HepG2 (cell line): ENCODE data around the gene TBX6. TPM values are rescaled to one million over a fixed set of nuclear protein-coding genes. Genes with fewer than 3 reads are reported as not detected.

ENCODE experiments used
- CHD4 ChIP-seq: fragments of 200-600 bp; sonication (generic); IDR thresholded peaks from 2 replicates; pipeline ENCODE4 v1.7.0; 2017; ENCODE audit warnings: mild to moderate bottlenecking, low read length, borderline replicate concordance
- HCFC1 ChIP-seq: fragments of 150-350 bp; IDR thresholded peaks from 2 replicates; pipeline ENCODE4 v1.6.1; 2014; ENCODE audit warnings: low read depth, low read length
- NCOA5 ChIP-seq: sonication (generic); formaldehyde crosslinking; IDR thresholded peaks from 2 replicates; pipeline ENCODE4 v1.4.0; 2020; ENCODE audit warnings: missing genetic modification reagents
- NFIB ChIP-seq: sonication (generic); formaldehyde crosslinking; IDR thresholded peaks from 2 replicates; pipeline ENCODE4 v1.9.0; 2021; ENCODE audit warnings: missing genetic modification reagents, mild to moderate bottlenecking, borderline replicate concordance
- NR2F1 ChIP-seq, 2 experiments: fragments of 450-650 bp in 1 of 2; formaldehyde crosslinking in 1 of 2; IDR thresholded peaks; 2 replicates each; pipeline versions ENCODE4 v1.5.0 to v1.6.1; 2016 to 2020; ENCODE audit warnings: mild to moderate bottlenecking in 1 of 2, missing compliant biosample characterization in 1 of 2, missing genetic modification reagents in 1 of 2, moderate library complexity in 1 of 2
- SMARCC2 ChIP-seq: fragments of 450-650 bp; IDR thresholded peaks from 2 replicates; pipeline ENCODE4 v1.6.1; 2017; ENCODE audit warnings: antibody characterized with exemption, mild to moderate bottlenecking
- STAG1 ChIP-seq: sonication (generic); formaldehyde crosslinking; IDR thresholded peaks from 2 replicates; pipeline ENCODE4 v1.4.0; 2020; ENCODE audit warnings: missing genetic modification reagents
- ZNF180 ChIP-seq: sonication (generic); formaldehyde crosslinking; IDR thresholded peaks from 2 replicates; pipeline ENCODE4 v1.4.0; 2020; ENCODE audit warnings: low read depth, missing genetic modification reagents, borderline replicate concordance
- ZNF44 ChIP-seq: sonication (generic); formaldehyde crosslinking; IDR thresholded peaks from 2 replicates; pipeline ENCODE4 v1.5.1; 2020; ENCODE audit warnings: mild to moderate bottlenecking, missing genetic modification reagents
- ZNF567 ChIP-seq: sonication (generic); formaldehyde crosslinking; IDR thresholded peaks from 2 replicates; pipeline ENCODE4 v1.8.1; 2023; ENCODE audit warnings: mild to moderate bottlenecking, missing genetic modification reagents, borderline replicate concordance
- ZNF607 ChIP-seq: sonication (generic); formaldehyde crosslinking; IDR thresholded peaks from 2 replicates; pipeline ENCODE4 v1.5.1; 2020; ENCODE audit warnings: missing genetic modification reagents, mild to moderate bottlenecking, borderline replicate concordance
- polyA plus RNA-seq, 8 experiments: library from polyadenylated mRNA; depleted of rRNA in 3 of 8; stranded (reverse) in 7 of 8; unstranded in 1 of 8; fragments of >200 nt; fragmentation: Illumina TruSeq in 4 of 8; extraction: Trizol in 4 of 8; gene quantifications; 2 replicates each; pipeline versions ENCODE4 v1.2.1 to v1.2.3, GENCODE V29; 2011 to 2016; ENCODE audit warnings: low read depth in 4 of 8, missing spikeins in 1 of 8, mixed read lengths in 1 of 8; ENCODE audit not compliant: insufficient read depth in 1 of 8
- total RNA-seq, 5 experiments: library from RNA; depleted of rRNA; stranded (reverse); fragments of >200 nt; fragmentation: Illumina TruSeq; extraction: Trizol; gene quantifications; 2 replicates each; pipeline ENCODE4 v1.2.3, GENCODE V29; 2016; ENCODE audit warnings: low read depth in 1 of 5
- TF ChIP-seq, protein P1 (sequence below): sonication (generic); formaldehyde crosslinking; IDR thresholded peaks from 2 replicates; pipeline ENCODE4 v1.4.0; 2020; ENCODE audit warnings: mild to moderate bottlenecking, missing genetic modification reagents, borderline replicate concordance
- TF ChIP-seq, protein P2 (sequence below): sonication (generic); formaldehyde crosslinking; IDR thresholded peaks from 2 replicates; pipeline ENCODE4 v1.4.0; 2020; ENCODE audit warnings: missing genetic modification reagents
- TF ChIP-seq, protein P3 (sequence below), 2 experiments: fragments of 450-650 bp in 1 of 2; sonication (generic) in 1 of 2; formaldehyde crosslinking in 1 of 2; IDR thresholded peaks; 2 replicates each; pipeline versions ENCODE4 v1.6.1 to v1.8.0; 2016 to 2022; ENCODE audit warnings: antibody characterized with exemption in 1 of 2, mild to moderate bottlenecking in 1 of 2, missing genetic modification reagents in 1 of 2

TBX6 gene
- total and polyA plus RNA-seq, 2 of the 13 experiments (the other 11 are each of a cell fraction or from before 2014, with no cell fraction given) = 0.24 to 0.42 TPM

DNA sequence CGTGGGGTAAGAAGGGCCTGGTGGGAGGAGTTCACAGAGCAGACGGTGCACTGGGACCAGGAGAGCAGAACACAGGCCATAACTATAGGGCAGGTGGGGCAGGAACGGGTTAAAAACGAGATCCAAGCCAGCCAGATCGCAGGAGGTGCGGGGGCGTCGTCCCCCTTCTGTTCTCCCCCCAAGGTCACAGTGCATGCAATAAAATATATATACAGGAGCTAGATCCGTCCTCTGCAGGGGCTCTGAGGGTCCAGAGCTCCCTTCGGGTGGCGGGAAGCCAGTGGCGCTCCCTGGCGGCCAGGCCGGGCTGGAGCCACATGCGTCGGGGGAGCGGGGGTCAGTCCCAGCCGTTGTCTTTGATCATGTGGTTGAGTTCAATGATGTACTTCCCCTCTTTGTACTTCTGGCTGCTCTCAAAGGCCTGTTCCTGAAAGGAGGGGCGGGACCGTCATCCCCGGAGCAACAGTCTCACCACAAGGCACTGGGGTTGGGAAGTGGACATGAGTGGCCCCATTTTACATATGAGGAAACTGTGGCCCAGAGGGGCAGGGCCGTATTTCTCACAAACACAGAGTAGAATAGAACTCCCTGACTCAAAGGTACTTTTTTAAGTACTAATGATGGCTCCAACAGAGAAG, 768 bp upstream of the TBX6 start (continued):
- no peak for TF ChIP-seq NR2F1 (CRISPR knock-in tag; IDR thresholded peaks at IDR 0.05)
- TF ChIP-seq ZNF607 (CRISPR knock-in tag) = 0 out of 2 replicates have a peak, but pooled peaks have one; percentile 9
- TF ChIP-seq, protein P1, sequence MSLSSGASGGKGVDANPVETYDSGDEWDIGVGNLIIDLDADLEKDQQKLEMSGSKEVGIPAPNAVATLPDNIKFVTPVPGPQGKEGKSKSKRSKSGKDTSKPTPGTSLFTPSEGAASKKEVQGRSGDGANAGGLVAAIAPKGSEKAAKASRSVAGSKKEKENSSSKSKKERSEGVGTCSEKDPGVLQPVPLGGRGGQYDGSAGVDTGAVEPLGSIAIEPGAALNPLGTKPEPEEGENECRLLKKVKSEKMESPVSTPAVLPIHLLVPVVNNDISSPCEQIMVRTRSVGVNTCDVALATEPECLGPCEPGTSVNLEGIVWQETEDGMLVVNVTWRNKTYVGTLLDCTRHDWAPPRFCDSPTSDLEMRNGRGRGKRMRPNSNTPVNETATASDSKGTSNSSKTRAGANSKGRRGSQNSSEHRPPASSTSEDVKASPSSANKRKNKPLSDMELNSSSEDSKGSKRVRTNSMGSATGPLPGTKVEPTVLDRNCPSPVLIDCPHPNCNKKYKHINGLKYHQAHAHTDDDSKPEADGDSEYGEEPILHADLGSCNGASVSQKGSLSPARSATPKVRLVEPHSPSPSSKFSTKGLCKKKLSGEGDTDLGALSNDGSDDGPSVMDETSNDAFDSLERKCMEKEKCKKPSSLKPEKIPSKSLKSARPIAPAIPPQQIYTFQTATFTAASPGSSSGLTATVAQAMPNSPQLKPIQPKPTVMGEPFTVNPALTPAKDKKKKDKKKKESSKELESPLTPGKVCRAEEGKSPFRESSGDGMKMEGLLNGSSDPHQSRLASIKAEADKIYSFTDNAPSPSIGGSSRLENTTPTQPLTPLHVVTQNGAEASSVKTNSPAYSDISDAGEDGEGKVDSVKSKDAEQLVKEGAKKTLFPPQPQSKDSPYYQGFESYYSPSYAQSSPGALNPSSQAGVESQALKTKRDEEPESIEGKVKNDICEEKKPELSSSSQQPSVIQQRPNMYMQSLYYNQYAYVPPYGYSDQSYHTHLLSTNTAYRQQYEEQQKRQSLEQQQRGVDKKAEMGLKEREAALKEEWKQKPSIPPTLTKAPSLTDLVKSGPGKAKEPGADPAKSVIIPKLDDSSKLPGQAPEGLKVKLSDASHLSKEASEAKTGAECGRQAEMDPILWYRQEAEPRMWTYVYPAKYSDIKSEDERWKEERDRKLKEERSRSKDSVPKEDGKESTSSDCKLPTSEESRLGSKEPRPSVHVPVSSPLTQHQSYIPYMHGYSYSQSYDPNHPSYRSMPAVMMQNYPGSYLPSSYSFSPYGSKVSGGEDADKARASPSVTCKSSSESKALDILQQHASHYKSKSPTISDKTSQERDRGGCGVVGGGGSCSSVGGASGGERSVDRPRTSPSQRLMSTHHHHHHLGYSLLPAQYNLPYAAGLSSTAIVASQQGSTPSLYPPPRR (CRISPR knock-in tag) = peak; percentile 74
- TF ChIP-seq ZNF180 (CRISPR knock-in tag) = no peak
- TF ChIP-seq ZNF567 (CRISPR knock-in tag) = no peak
- TF ChIP-seq NCOA5 (CRISPR knock-in tag) = no peak
- TF ChIP-seq CHD4 = peak; percentile 89; the same call in 1 of the 2 replicates
- TF ChIP-seq ZNF44 (CRISPR knock-in tag) = no peak
- TF ChIP-seq STAG1 (CRISPR knock-in tag) = peak; percentile 66
- no peak for TF ChIP-seq SMARCC2
- TF ChIP-seq, protein P2, sequence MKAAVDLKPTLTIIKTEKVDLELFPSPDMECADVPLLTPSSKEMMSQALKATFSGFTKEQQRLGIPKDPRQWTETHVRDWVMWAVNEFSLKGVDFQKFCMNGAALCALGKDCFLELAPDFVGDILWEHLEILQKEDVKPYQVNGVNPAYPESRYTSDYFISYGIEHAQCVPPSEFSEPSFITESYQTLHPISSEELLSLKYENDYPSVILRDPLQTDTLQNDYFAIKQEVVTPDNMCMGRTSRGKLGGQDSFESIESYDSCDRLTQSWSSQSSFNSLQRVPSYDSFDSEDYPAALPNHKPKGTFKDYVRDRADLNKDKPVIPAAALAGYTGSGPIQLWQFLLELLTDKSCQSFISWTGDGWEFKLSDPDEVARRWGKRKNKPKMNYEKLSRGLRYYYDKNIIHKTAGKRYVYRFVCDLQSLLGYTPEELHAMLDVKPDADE = no peak
- TF ChIP-seq, protein P3, sequence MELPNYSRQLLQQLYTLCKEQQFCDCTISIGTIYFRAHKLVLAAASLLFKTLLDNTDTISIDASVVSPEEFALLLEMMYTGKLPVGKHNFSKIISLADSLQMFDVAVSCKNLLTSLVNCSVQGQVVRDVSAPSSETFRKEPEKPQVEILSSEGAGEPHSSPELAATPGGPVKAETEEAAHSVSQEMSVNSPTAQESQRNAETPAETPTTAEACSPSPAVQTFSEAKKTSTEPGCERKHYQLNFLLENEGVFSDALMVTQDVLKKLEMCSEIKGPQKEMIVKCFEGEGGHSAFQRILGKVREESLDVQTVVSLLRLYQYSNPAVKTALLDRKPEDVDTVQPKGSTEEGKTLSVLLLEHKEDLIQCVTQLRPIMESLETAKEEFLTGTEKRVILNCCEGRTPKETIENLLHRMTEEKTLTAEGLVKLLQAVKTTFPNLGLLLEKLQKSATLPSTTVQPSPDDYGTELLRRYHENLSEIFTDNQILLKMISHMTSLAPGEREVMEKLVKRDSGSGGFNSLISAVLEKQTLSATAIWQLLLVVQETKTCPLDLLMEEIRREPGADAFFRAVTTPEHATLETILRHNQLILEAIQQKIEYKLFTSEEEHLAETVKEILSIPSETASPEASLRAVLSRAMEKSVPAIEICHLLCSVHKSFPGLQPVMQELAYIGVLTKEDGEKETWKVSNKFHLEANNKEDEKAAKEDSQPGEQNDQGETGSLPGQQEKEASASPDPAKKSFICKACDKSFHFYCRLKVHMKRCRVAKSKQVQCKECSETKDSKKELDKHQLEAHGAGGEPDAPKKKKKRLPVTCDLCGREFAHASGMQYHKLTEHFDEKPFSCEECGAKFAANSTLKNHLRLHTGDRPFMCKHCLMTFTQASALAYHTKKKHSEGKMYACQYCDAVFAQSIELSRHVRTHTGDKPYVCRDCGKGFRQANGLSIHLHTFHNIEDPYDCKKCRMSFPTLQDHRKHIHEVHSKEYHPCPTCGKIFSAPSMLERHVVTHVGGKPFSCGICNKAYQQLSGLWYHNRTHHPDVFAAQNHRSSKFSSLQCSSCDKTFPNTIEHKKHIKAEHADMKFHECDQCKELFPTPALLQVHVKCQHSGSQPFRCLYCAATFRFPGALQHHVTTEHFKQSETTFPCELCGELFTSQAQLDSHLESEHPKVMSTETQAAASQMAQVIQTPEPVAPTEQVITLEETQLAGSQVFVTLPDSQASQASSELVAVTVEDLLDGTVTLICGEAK (IDR thresholded peaks at IDR 0.05) = no peak
- TF ChIP-seq, protein P3 (CRISPR knock-in tag; IDR thresholded peaks at IDR 0.05) = peak; percentile 13
- TF ChIP-seq HCFC1 = no peak
- no peak for TF ChIP-seq NFIB
